GM12878 (cell line): ENCODE data around the gene CBLN1. TPM values are rescaled to one million over a fixed set of nuclear protein-coding genes. Genes with fewer than 3 reads are reported as not detected.

Source experiments
- ATAC-seq: fragments of 200-7000 bp; cut with Tn5 transposase; 3 replicates; pipeline ENCODE4 v1.9.1; 2020; ENCODE audit warnings: mild to moderate bottlenecking, moderate library complexity
- BruUV-seq: library from RNA; stranded (reverse); fragments of 400-500 nt; replicated peaks from 2 replicates; lab custom pipeline; 2021; lab: Mats Ljungman, UMichigan
- CTCF ChIA-PET: fragments of 300-600 bp; sonication (Branson Sonifier 250); formaldehyde crosslinking; extraction: SDS; loops from one replicate; lab custom pipeline; 2021; ENCODE audit warnings: inconsistent platforms; lab: Yijun Ruan, JAX
- POLR2A ChIA-PET: fragments of 350-600 bp; formaldehyde crosslinking; extraction: SDS; loops from one replicate; lab custom pipeline; 2021; ENCODE audit warnings: inconsistent platforms; lab: Charles Lee
- RAD21 ChIA-PET: fragments of 300-600 bp; sonication (Branson Sonifier 250); formaldehyde crosslinking; loops from one replicate; lab custom pipeline; 2023; ENCODE audit warnings: antibody characterized with exemption; ENCODE audit not compliant: unreplicated experiment; lab: Charles Lee
- SMC1A ChIA-PET: fragments of 300-600 bp; sonication (Branson Sonifier 250); formaldehyde crosslinking; loops from one replicate; lab custom pipeline; 2023; ENCODE audit not compliant: unreplicated experiment, uncharacterized antibody; lab: Charles Lee
- DNase-seq: peaks from one replicate; pipeline ENCODE4 v3.0.0-alpha.2; 2011; ENCODE audit warnings: low read depth, low spot score
- FAIRE-seq: peaks from 3 replicates; lab custom pipeline; 2011; peaks lifted over from hg19 to GRCh38; lab: Jason Lieb, UNC
- H2AFZ ChIP-seq: 2 replicates; pipeline ENCODE4 v1.6.0; 2011; ENCODE audit warnings: low read depth, low read length, control low read depth; ENCODE audit not compliant: control insufficient read depth
- H3K27ac ChIP-seq: 2 replicates; pipeline ENCODE4 v1.5.1; 2011; ENCODE audit warnings: control low read depth; ENCODE audit not compliant: control insufficient read depth, insufficient read depth
- H3K27me3 ChIP-seq, 2 experiments: replicated peaks in 1 of 2; 2 replicates each; pipeline versions ENCODE4 v1.6.0 to v1.6.1; 2011; ENCODE audit warnings: low read length in 1 of 2; ENCODE audit not compliant: control insufficient read depth in 2 of 2, insufficient read depth in 2 of 2
- H3K36me3 ChIP-seq, 2 experiments: 2 replicates each; pipeline ENCODE4 v1.5.1; 2011; ENCODE audit warnings: low read length in 1 of 2; ENCODE audit not compliant: control insufficient read depth in 2 of 2, insufficient read depth in 2 of 2
- H3K4me1 ChIP-seq: 2 replicates; pipeline ENCODE4 v1.6.1; 2011; ENCODE audit warnings: mild to moderate bottlenecking, low read length, moderate library complexity, mixed read lengths; ENCODE audit not compliant: control insufficient read depth, insufficient read depth
- H3K4me2 ChIP-seq: 2 replicates; pipeline ENCODE4 v1.6.0; 2011; ENCODE audit warnings: control low read depth; ENCODE audit not compliant: control insufficient read depth, insufficient read depth
- H3K4me3 ChIP-seq: fragments of 200-600 bp; sonication (generic); 2 replicates; pipeline ENCODE4 v1.5.1; 2016
- H3K79me2 ChIP-seq: 2 replicates; pipeline ENCODE4 v1.6.0; 2011; ENCODE audit warnings: low read length; ENCODE audit not compliant: control insufficient read depth, insufficient read depth
- H3K9ac ChIP-seq: 2 replicates; pipeline ENCODE4 v1.8.0; 2011; ENCODE audit warnings: low read length, control low read depth, mixed read lengths; ENCODE audit not compliant: control insufficient read depth, insufficient read depth
- H3K9me3 ChIP-seq: replicated peaks from 3 replicates; pipeline ENCODE4 v1.5.1; 2011; ENCODE audit warnings: mild to moderate bottlenecking, low read length; ENCODE audit not compliant: control insufficient read depth, insufficient read depth
- H4K20me1 ChIP-seq: 2 replicates; pipeline ENCODE4 v1.6.0; 2011; ENCODE audit not compliant: control insufficient read depth, insufficient read depth
- BCLAF1 ChIP-seq: fragments of 450-650 bp; IDR thresholded peaks from 2 replicates; pipeline ENCODE4 v1.6.1; 2017; ENCODE audit warnings: antibody characterized with exemption, mild to moderate bottlenecking, moderate library complexity
- GATAD2B ChIP-seq: fragments of 450-650 bp; conservative IDR thresholded peaks from 2 replicates; pipeline ENCODE4 v1.6.1; 2017; ENCODE audit warnings: low read depth, mild to moderate bottlenecking, moderate library complexity
- IKZF2 ChIP-seq, 2 experiments: fragments of 450-650 bp; IDR thresholded peaks; 2 replicates each; pipeline ENCODE4 v1.6.1; 2017; ENCODE audit warnings: mild to moderate bottlenecking in 2 of 2, moderate library complexity in 2 of 2
- IRF5 ChIP-seq: fragments of 450-650 bp; IDR thresholded peaks from 2 replicates; pipeline ENCODE4 v1.6.1; 2017; ENCODE audit warnings: borderline replicate concordance
- NBN ChIP-seq: fragments of 450-650 bp; IDR thresholded peaks from 2 replicates; pipeline ENCODE4 v1.6.1; 2016
- NFYB ChIP-seq: IDR thresholded peaks from 2 replicates; pipeline ENCODE4 v1.6.1; 2011; ENCODE audit warnings: low read depth, mild to moderate bottlenecking, low read length, improper control_type of control experiment, moderate library complexity; ENCODE audit not compliant: insufficient read depth
- RELA ChIP-seq: fragments of 450-650 bp; IDR thresholded peaks from 2 replicates; pipeline ENCODE4 v1.8.0; 2014; ENCODE audit warnings: borderline replicate concordance; ENCODE audit not compliant: partially characterized antibody
- REST ChIP-seq: IDR thresholded peaks from 2 replicates; pipeline ENCODE4 v1.6.1; 2012; ENCODE audit warnings: mild to moderate bottlenecking, low read depth, low read length
- SMAD1 ChIP-seq: fragments of 450-650 bp; IDR thresholded peaks from 2 replicates; pipeline ENCODE4 v1.6.1; 2018; ENCODE audit warnings: mild to moderate bottlenecking, low read depth; ENCODE audit not compliant: partially characterized antibody
- ZBTB40 ChIP-seq: fragments of 450-650 bp; IDR thresholded peaks from 2 replicates; pipeline ENCODE4 v1.6.1; 2016; ENCODE audit warnings: mild to moderate bottlenecking, moderate library complexity, borderline replicate concordance
- ZNF217 ChIP-seq: fragments of 450-650 bp; IDR thresholded peaks from 2 replicates; pipeline ENCODE4 v1.6.1; 2017; ENCODE audit warnings: antibody characterized with exemption, mild to moderate bottlenecking
- WGBS: methylation state at CpG from one replicate; pipeline ENCODE4 v1.1.6; 2016; ENCODE audit warnings: low lambda C conversion rate; ENCODE audit not compliant: insufficient replicate concordance, insufficient coverage; ENCODE audit errors: missing lambda C conversion rate; 5-methylcytosine and 5-hydroxymethylcytosine counted together
- in situ Hi-C: fragments of 300-500 bp; cut with MboI; formaldehyde crosslinking; loops from 9 replicates; pipeline ENCODE4 v1.14.3; 2018; ENCODE audit warnings: mixed read lengths
- intact Hi-C: fragments of 100-400 bp; cut with micrococcal nuclease; formaldehyde crosslinking; loops from one replicate; pipeline ENCODE4 v1.14.2; 2022; ENCODE audit not compliant: unreplicated experiment
- polyA plus RNA-seq, 11 experiments: library from polyadenylated mRNA; depleted of rRNA in 4 of 11; unstranded in 6 of 11; stranded (reverse) in 5 of 11; fragments of >200 nt; fragmentation: Nextera tagmentation in 4 of 11; fragmentation: Illumina TruSeq in 1 of 11; extraction: Ambion mirVana in 4 of 11; extraction: Trizol in 1 of 11; gene quantifications; 1 replicate in 1 of 11; 2 replicates in 10 of 11; pipeline versions ENCODE4 v1.2.1 to v1.2.3, GENCODE V29; 2011 to 2016; ENCODE audit warnings: inconsistent platforms in 2 of 11, missing spikeins in 2 of 11, low read depth in 1 of 11
- total RNA-seq, 4 experiments: library from RNA; depleted of rRNA in 3 of 4; stranded (reverse); fragments of >200 nt in 3 of 4; fragmentation: Illumina TruSeq in 1 of 4; extraction: Trizol in 1 of 4; gene quantifications; 2 replicates each; pipeline versions ENCODE4 v1.2.1 to v1.2.3, GENCODE V29; 2013 to 2021

The CBLN1 gene
- total and polyA plus RNA-seq, 10 of the 15 experiments (the other 5 are each of a cell fraction or from before 2014, with no cell fraction given), result not detected

GRCh38 chr16:49287572-49287971, 5.9 kb upstream of the CBLN1 start:
- no peak overlapping the region for H3K9ac ChIP-seq
- peaks cover 4 to 7% of the 10 kb centered on the region in 2 experiments; a peak in 3 of 4 replicates for H3K27me3 ChIP-seq
- ChIA-PET RAD21 (no interaction called here), SMC1A (no interaction called here), CTCF (no interaction called here), POLR2A (no interaction called here)
- no peaks in the 10 kb centered on the region for H3K9me3 ChIP-seq
- no peak overlapping the region for H3K27ac ChIP-seq
- no peaks in the 10 kb centered on the region for H4K20me1 ChIP-seq
- no peak for ATAC-seq
- WGBS, result 14% methylated on average over 3 of the region's 3 CpGs
- no peak for FAIRE-seq
- in situ Hi-C loops, result no loop called here
- DNase-seq, result no peak
- H3K4me2 ChIP-seq, result no peak overlapping the region
- H3K36me3 ChIP-seq, result no peaks in the 10 kb centered on the region
- intact Hi-C loops, result no loop called here
- no peak overlapping the region for H2AFZ ChIP-seq
- no peaks in the 10 kb centered on the region for H3K4me1 ChIP-seq
- H3K79me2 ChIP-seq, result no peaks in the 10 kb centered on the region
- no peak overlapping the region for H3K4me3 ChIP-seq
- no TSS peak for BruUV-seq
- TF ChIP-seq GATAD2B, result no peak
- no peak for TF ChIP-seq ZNF217
- no peak for TF ChIP-seq NBN
- no peak for TF ChIP-seq REST
- TF ChIP-seq ZBTB40, result no peak
- TF ChIP-seq NFYB, result no peak
- TF ChIP-seq RELA, result no peak
- TF ChIP-seq IKZF2 (IDR thresholded peaks at IDR 0.05), result no peak
- no peak for TF ChIP-seq IRF5
- no peak for TF ChIP-seq SMAD1
- no peak for TF ChIP-seq BCLAF1
